Aorta (tissue), 5 donors: ENCODE data around the gene TMIE. TPM values are rescaled to one million over a fixed set of nuclear protein-coding genes. Genes with fewer than 3 reads are reported as not detected.
A peak's percentile ranks its signal among the peaks of the same experiment; 100 is the strongest.

Experiments
- ATAC-seq: fragments of 200-7000 bp; cut with Tn5 transposase; one replicate; pipeline ENCODE4 v1.9.1; 2022; ENCODE audit warnings: moderate library complexity; ENCODE audit not compliant: low FRiP score
- DNase-seq, 2 donors: peaks; one replicate each; pipeline ENCODE4 v3.0.0-alpha.2; 2020
- H3K27ac ChIP-seq, 2 donors: one replicate each; pipeline ENCODE4 v1.5.1; 2013; ENCODE audit warnings: low read length in 2 of 2, mild to moderate bottlenecking in 2 of 2, moderate library complexity in 2 of 2, control low read depth in 1 of 2, inconsistent platforms in 1 of 2, low read depth in 1 of 2
- H3K27me3 ChIP-seq, 2 donors: one replicate each; pipeline ENCODE4 v1.6.1; 2013; ENCODE audit warnings: control low read depth in 1 of 2, low read length in 1 of 2, mild to moderate bottlenecking in 1 of 2, moderate library complexity in 1 of 2; ENCODE audit not compliant: insufficient read depth in 2 of 2, control insufficient read depth in 1 of 2
- H3K36me3 ChIP-seq, 2 donors: one replicate each; pipeline ENCODE4 v1.6.1; 2013; ENCODE audit warnings: control low read depth in 1 of 2, low read length in 1 of 2, mild to moderate bottlenecking in 1 of 2; ENCODE audit not compliant: insufficient read depth in 2 of 2, control insufficient read depth in 1 of 2
- H3K4me1 ChIP-seq, 2 donors: one replicate each; pipeline ENCODE4 v1.6.1; 2013; ENCODE audit warnings: low read length in 2 of 2, control low read depth in 1 of 2, mild to moderate bottlenecking in 1 of 2, moderate library complexity in 1 of 2; ENCODE audit not compliant: insufficient read depth in 2 of 2, control insufficient read depth in 1 of 2
- H3K4me3 ChIP-seq, 2 donors: one replicate each; pipeline ENCODE4 v1.5.1; 2013; ENCODE audit warnings: low read length in 2 of 2, control low read depth in 1 of 2, mild to moderate bottlenecking in 1 of 2
- H3K9me3 ChIP-seq: one replicate; pipeline ENCODE4 v1.6.1; 2013; ENCODE audit warnings: mild to moderate bottlenecking, low read length; ENCODE audit not compliant: control insufficient read depth
- WGBS, 2 donors: extraction: QIAGEN DNeasy Blood & Tissue Kit; methylation state at CpG; one replicate each; pipeline ENCODE4 v1.1.7; 2013; 5-methylcytosine and 5-hydroxymethylcytosine counted together
- intact Hi-C, 2 donors: fragments of 100-400 bp; cut with DNase I; formaldehyde crosslinking; loops; one replicate each; pipeline versions ENCODE4 v1.14.2 to v1.15.0; 2022
- polyA plus RNA-seq, 2 donors: library from polyadenylated mRNA; stranded (reverse); fragments of 200-250 nt; gene quantifications; one replicate each; pipeline ENCODE4 v1.2.3, GENCODE V29; 2013
- total RNA-seq, 2 donors: library from RNA; stranded (reverse); fragmentation: NEBNext Ultra II Directional; extraction: Animal tissue kit (Norgen Biotek cat#: 25700); gene quantifications; one replicate each; pipeline ENCODE4 v1.2.1, GENCODE V29; 2021
- donor health status: healthy with polysubstance abuse.
- donor health status: Bipolar disorder and iron deficiency.
- donor health status: DM: no; HTN: no; CAD: no.
- donor health status: DM: no; HTN: no; CAD: no.
- donor health status: DM: yes; HTN: yes; CAD: no.

The TMIE gene
- total and polyA plus RNA-seq, 4 donors = 0.55 to 1.00 (median 0.87) TPM

- Histone ChIP-seq H3K27ac (no peak overlapping the region), H3K9me3 (no peaks in the 10 kb centered on the region), H3K27me3 (no peaks in the 10 kb centered on the region), H3K36me3 (no peaks in the 10 kb centered on the region), H3K4me1 (no peaks in the 10 kb centered on the region), H3K4me3 (no peak overlapping the region)
- intact Hi-C loops = no loop called here
- 83 to 98% methylated on average over 4 of the region's 4 CpGs for WGBS, 2 donors
- no peak for ATAC-seq
- peak in 1 of 2 donors; percentile 46 for DNase-seq
These were observed 18.6 kb downstream of the TMIE start for GRCh38 chr3:46719735-46720271.

- intact Hi-C loops = no loop called here
- DNase-seq (no peak), ATAC-seq (no peak)
- H3K27ac ChIP-seq = no peak overlapping the region
- H3K4me3 ChIP-seq = no peak overlapping the region
- no peaks in the 10 kb centered on the region for H3K4me1 ChIP-seq
- H3K36me3 ChIP-seq = no peaks in the 10 kb centered on the region
- no peaks in the 10 kb centered on the region for H3K27me3 ChIP-seq
- H3K9me3 ChIP-seq = no peaks in the 10 kb centered on the region
- WGBS, 2 donors = 71 to 100% methylated on average over 2 of the region's 2 CpGs
These were observed 19.8 kb downstream of the TMIE start for GRCh38 chr3:46721009-46721408.

- ATAC-seq = no peak
- WGBS, 2 donors = 89 to 90% methylated on average over 5 of the region's 5 CpGs
These were observed 21.3 kb downstream of the TMIE start for GRCh38 chr3:46722443-46722842.

GRCh38 chr3:46724424-46724823 is 23.2 kb downstream of the TMIE start:
- Histone ChIP-seq H3K4me3 (no peak overlapping the region), H3K4me1 (no peaks in the 10 kb centered on the region), H3K9me3 (no peaks in the 10 kb centered on the region), H3K27ac (no peak overlapping the region), H3K36me3 (no peaks in the 10 kb centered on the region), H3K27me3 (no peaks in the 10 kb centered on the region)
- intact Hi-C loops = no loop called here
- no peak for DNase-seq
- 63 to 76% methylated on average over 4 of the region's 4 CpGs for WGBS, 2 donors
- ATAC-seq = no peak

More at GRCh38 chr3:46722443-46722842, 21.3 kb downstream of the TMIE start:
- Histone ChIP-seq H3K4me3 (no peak overlapping the region), H3K36me3 (no peaks in the 10 kb centered on the region), H3K27ac (no peak overlapping the region), H3K27me3 (no peaks in the 10 kb centered on the region), H3K9me3 (no peaks in the 10 kb centered on the region), H3K4me1 (no peaks in the 10 kb centered on the region)
- no peak for DNase-seq
- intact Hi-C loops = no loop called here

- no peaks in the 10 kb centered on the region for H3K27me3 ChIP-seq
- no peaks in the 10 kb centered on the region for H3K36me3 ChIP-seq
- DNase-seq = no peak
- WGBS, 2 donors = 22 to 24% methylated on average over 6 of the region's 6 CpGs
- no peaks in the 10 kb centered on the region for H3K4me1 ChIP-seq
- no peaks in the 10 kb centered on the region for H3K9me3 ChIP-seq
- no peak overlapping the region for H3K4me3 ChIP-seq
- no peak overlapping the region for H3K27ac ChIP-seq
- intact Hi-C loops = no loop called here
- no peak for ATAC-seq
These were observed 24.6 kb downstream of the TMIE start for GRCh38 chr3:46725621-46726314.

GRCh38 chr3:46729038-46729437 is 27.8 kb downstream of the TMIE start:
- ATAC-seq (no peak), DNase-seq (peak in 1 of 2 donors; percentile 28)
- intact Hi-C loops = no loop called here
- H3K36me3 ChIP-seq = no peaks in the 10 kb centered on the region
- H3K27me3 ChIP-seq = no peaks in the 10 kb centered on the region
- H3K9me3 ChIP-seq = no peaks in the 10 kb centered on the region
- no peak overlapping the region for H3K27ac ChIP-seq
- H3K4me3 ChIP-seq = no peak overlapping the region
- no peaks in the 10 kb centered on the region for H3K4me1 ChIP-seq
- WGBS, 2 donors = 82 to 85% methylated on average over 4 of the region's 4 CpGs

- no peaks in the 10 kb centered on the region for H3K9me3 ChIP-seq
- intact Hi-C loops = no loop called here
- H3K4me3 ChIP-seq = no peak overlapping the region
- DNase-seq (no peak), ATAC-seq (no peak)
- no peaks in the 10 kb centered on the region for H3K27me3 ChIP-seq
- H3K27ac ChIP-seq = no peak overlapping the region
- H3K4me1 ChIP-seq = no peaks in the 10 kb centered on the region
- H3K36me3 ChIP-seq = no peaks in the 10 kb centered on the region
- WGBS, 2 donors = 30 to 40% methylated on average over 2 of the region's 2 CpGs
These were observed 29.6 kb downstream of the TMIE start for GRCh38 chr3:46730819-46731218.

- WGBS, 2 donors = 81 to 84% methylated on average over 3 of the region's 3 CpGs
- Histone ChIP-seq H3K4me1 (no peaks in the 10 kb centered on the region), H3K36me3 (no peaks in the 10 kb centered on the region), H3K27ac (no peak overlapping the region), H3K27me3 (no peaks in the 10 kb centered on the region), H3K9me3 (no peaks in the 10 kb centered on the region), H3K4me3 (no peak overlapping the region)
- ATAC-seq = no peak
- intact Hi-C loops = no loop called here
- DNase-seq = no peak
These were observed 30.6 kb downstream of the TMIE start for GRCh38 chr3:46731795-46732194.
